AG08395 (cell line): Measurements from ENCODE around the gene TBC1D10B.
"Not testable (repeated sequence)": the region's sequence is repeated elsewhere in the genome, so short reads cannot be mapped to it uniquely, and the experiment has no call there.

Experiments
- DNase-seq: peaks from one replicate; pipeline ENCODE4 v3.0.0; 2012; ENCODE audit warnings: mixed read lengths, low spot score

TBC1D10B gene

GRCh38 chr16:30397776-30398660 is 27.7 kb upstream of the TBC1D10B start:
- no peak for DNase-seq

- no peak for DNase-seq
Measured at GRCh38 chr16:30397056-30397455, 26.8 kb upstream of the TBC1D10B start.

GRCh38 chr16:30396627-30397026 is 26.3 kb upstream of the TBC1D10B start:
- DNase-seq: not testable (repeated sequence)

- no peak for DNase-seq
Measured at GRCh38 chr16:30395992-30396585, 25.8 kb upstream of the TBC1D10B start.

- DNase-seq: peak; percentile 89
Measured at GRCh38 chr16:30395155-30395991, 25.1 kb upstream of the TBC1D10B start, which contains the start of gene ZNF48. Gene ZNF48, plus strand, starts transcription at chr16:30395420. Its CDS starts 375 bp downstream, at chr16:30395795.

- DNase-seq: peak; percentile 22
Measured at GRCh38 chr16:30394592-30395154, 24.4 kb upstream of the TBC1D10B start.

- no peak for DNase-seq
Measured at GRCh38 chr16:30383521-30383920, 13.2 kb upstream of the TBC1D10B start.

GRCh38 chr16:30382111-30382881 is 12.0 kb upstream of the TBC1D10B start, which contains the start of gene SEPTIN1:
Gene SEPTIN1, minus strand, starts transcription at chr16:30382561. Its CDS starts 19 bp downstream, at chr16:30382542.
- no peak for DNase-seq

- DNase-seq: no peak
Measured at GRCh38 chr16:30381291-30382041, 11.2 kb upstream of the TBC1D10B start.

GRCh38 chr16:30380803-30381208 is 10.5 kb upstream of the TBC1D10B start:
- DNase-seq: no peak

- no peak for DNase-seq
Measured at GRCh38 chr16:30380072-30380802, 9.9 kb upstream of the TBC1D10B start.

- DNase-seq: no peak
Measured at GRCh38 chr16:30379158-30379783, 9.0 kb upstream of the TBC1D10B start.

GRCh38 chr16:30378236-30379157 is 8.2 kb upstream of the TBC1D10B start:
- peak; percentile 99 for DNase-seq

GRCh38 chr16:30377812-30378235 is 7.5 kb upstream of the TBC1D10B start:
- DNase-seq: peak; percentile 71

GRCh38 chr16:30377050-30377811 is 6.9 kb upstream of the TBC1D10B start:
- DNase-seq: no peak

GRCh38 chr16:30376461-30376902 is 6.2 kb upstream of the TBC1D10B start:
- DNase-seq: no peak

GRCh38 chr16:30375864-30376263 is 5.6 kb upstream of the TBC1D10B start:
- no peak for DNase-seq
